ENCODE measurements around the gene CLDN16.

The CLDN16 gene

GRCh38 chr3:190444006-190444405 is 56.0 kb downstream of the CLDN16 start:
- DNase-seq: no peak

GRCh38 chr3:190444576-190445145 is 56.7 kb downstream of the CLDN16 start:
- DNase-seq: no peak

GRCh38 chr3:190446573-190447279 is 58.8 kb downstream of the CLDN16 start:
- no peak for DNase-seq

GRCh38 chr3:190448256-190448655 is 60.3 kb downstream of the CLDN16 start:
- no peak for DNase-seq

- no peak for DNase-seq
Measured at GRCh38 chr3:190449801-190450200, 61.8 kb downstream of the CLDN16 start, which contains the start of gene TMEM207. TMEM207 (minus strand) TSS chr3:190449901; CDS start chr3:190449809, 92 bp downstream.

- DNase-seq: no peak
Measured at GRCh38 chr3:190455828-190456227, 67.9 kb downstream of the CLDN16 start.

- no peak for DNase-seq
Measured at GRCh38 chr3:190456770-190457169, 68.8 kb downstream of the CLDN16 start.

GRCh38 chr3:190458040-190458439 is 70.1 kb downstream of the CLDN16 start:
- DNase-seq: no peak
